GM21526 (cell line): ENCODE data around the gene JARID2.

ENCODE experiments used
- ATAC-seq: cut with Tn5 transposase; IDR thresholded peaks from one replicate; pipeline ENCODE4 v1.9.1; 2021; ENCODE audit warnings: moderate library complexity; ENCODE audit not compliant: unreplicated experiment, low FRiP score

Gene JARID2

DNA sequence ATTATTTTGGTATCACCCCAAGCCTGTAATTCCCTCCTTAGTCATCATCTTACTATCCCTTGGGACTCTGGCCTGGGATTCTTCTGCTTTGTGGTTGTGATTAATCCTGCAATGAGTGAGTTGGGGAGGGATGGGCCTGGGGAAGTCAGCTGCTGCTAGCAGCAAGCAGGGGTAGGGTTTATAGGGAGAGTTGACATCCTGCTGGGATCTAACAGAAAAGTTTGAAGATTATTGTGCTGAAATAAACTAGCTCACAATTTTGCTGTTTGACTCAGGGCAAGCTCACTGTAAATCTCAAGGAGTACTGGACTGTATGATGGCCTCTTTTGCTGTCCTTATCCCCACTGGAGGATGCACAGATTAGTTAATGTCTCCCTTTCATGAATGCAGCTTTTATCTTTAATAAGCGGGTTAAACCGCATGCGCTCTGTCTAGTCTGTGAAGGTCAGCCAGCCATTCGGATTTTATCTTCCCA is 83.4 kb downstream of the JARID2 start:
- no peak for ATAC-seq

- ATAC-seq, result no peak
These were observed 84.5 kb downstream of the JARID2 start for GRCh38 chr6:15330174-15330944.

DNA sequence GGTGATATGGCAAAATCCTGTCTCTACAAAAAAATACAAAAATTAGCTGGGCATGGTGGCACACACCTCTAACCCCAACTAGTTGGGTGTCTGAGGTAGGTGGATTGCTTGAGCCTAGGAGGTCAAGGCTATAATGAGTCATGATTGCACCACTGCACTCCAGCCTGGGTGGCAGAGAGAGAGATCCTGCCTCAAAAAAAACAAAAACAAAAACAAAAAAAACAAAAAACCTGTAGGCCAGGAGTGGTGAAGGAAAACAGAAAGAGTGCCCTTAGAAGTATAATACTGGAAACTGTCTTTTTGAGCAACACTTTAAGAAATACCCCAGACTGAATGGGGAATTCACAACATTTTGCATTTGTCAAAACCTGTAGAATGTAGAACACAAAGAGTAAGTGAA is 85.3 kb downstream of the JARID2 start:
- no peak for ATAC-seq

- ATAC-seq, result no peak
These were observed 85.9 kb downstream of the JARID2 start for GRCh38 chr6:15331629-15332251.

DNA sequence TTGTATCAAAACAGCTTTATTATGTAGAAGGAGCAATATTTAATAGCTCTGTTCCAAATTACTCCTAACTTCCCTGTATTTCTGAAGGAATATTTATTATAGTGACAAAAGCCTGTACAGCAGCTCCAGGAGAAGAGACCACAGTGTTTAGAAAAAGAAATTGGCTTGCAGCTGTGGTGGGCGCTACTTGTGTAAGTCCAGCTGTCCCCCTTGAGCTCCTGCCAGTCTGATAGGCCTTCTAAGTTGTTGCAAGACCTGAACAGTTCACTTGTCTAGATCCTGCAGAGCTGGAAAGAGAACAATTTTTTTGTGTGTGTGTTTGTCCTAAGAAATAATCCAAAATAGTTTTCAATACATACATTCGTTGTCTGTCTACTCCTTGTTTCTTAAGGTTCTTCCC is 86.6 kb downstream of the JARID2 start:
- no peak for ATAC-seq

- ATAC-seq, result no peak
These were observed 89.5 kb downstream of the JARID2 start for GRCh38 chr6:15335385-15335784.

DNA sequence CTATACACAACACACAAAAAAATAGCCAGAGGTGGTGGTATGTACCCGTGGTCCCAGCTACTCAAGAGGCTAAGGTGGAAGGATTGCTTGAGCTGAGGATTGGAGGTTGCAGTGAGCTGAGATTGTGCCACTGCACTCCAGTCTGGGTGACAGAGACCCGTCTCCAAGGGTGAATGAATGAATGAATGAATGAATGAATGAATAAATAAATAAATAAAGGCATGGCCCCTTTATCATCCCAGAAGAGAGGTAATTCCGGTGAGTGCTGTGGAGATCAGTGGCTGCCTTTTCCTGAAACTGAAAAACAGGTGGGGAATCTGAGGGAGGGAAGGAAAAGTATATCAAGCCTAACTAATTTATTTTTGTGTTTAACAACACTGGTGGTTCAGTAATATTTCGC is 90.0 kb downstream of the JARID2 start:
- ATAC-seq, result no peak

DNA sequence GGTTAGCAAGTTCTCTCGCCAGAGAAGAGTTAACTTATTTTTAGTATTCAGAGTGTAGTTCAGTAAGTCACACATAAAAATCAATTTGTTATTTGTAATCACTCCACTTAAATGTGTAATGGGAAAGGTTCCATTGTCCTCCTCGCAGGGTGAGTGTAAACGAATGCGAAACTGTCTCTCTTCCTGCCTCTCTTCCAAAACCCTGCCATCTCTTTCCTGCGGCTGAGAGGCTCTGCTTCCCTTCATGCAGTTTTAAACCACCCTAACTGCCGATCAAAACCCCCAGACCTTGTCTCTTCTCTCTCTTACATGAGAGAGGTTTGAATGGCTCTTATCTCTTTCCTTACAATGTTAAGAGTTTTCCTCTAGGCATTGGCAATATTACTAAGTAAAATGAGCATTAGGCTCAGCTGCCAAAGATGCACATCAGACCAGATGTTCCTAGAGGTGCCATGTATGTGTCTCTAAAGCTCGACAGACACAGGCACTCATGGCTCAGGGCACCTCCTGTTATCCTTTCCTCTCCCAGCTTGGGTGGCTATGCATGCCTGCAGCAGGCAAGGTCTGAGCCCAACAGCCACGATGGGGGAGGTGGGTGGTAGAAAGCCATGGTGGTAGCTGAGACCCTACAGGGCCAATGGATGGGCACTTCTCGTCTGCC is 91.2 kb downstream of the JARID2 start:
- no peak for ATAC-seq

DNA sequence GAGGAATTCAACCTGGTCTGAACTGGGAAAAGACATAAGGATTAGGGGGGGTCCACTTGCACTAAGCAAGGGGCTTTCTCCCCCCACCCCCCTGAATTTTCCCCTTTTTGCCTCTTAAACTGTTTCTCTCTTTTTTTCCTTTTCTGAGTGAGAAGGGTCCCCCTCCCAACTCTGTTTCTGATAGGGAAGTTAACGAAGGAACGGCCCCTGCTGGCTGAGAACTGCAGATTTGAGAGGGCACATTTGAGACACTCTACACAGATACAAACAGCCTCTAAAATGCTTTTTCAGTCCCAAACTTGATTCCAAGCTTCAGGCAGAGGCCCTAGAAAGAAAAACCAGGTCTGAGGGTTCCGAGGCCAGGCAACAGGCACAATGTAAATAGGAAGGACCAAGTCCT is 91.7 kb downstream of the JARID2 start:
- no peak for ATAC-seq

DNA sequence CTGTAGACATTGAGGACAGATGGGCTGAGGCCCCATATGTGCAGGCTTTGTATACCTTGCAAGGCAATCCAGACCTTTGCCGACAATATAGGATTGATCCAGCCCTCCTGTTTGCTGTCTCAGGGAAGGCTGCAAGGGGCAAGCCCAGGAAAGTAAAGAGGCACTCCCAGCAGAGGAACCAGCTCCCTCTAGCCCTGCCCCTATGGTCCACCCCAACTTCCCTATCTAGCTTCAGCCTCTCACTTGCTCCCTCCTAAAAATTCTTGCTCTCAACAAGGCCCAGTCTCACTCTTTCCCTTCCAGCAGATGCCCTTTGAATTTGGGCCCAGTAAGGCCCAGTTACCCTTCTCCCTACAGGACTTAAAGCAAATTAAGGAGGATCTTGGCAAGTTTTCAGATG is 92.6 kb downstream of the JARID2 start:
- no peak for ATAC-seq

DNA sequence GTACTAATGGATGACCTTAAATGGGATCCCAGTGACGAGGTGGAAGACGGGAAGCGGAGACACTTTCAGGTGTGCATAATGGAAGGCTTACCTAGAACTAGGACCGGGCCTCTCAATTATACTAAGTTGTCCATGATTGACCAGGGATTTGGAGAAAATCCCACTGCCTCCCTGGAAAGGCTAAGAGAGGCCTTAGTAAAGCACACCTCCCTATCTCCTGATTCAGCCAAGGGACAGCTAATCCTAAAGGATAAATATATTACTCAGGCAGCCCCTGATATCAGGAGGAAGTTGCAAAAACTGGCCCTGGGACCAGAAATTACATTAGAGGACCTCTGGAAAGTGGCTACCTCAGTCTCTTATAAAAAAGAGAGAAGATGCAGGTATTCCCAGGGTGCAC is 93.2 kb downstream of the JARID2 start:
- no peak for ATAC-seq

GRCh38 chr6:15340105-15340601 is 94.3 kb downstream of the JARID2 start:
- ATAC-seq, result no peak

DNA sequence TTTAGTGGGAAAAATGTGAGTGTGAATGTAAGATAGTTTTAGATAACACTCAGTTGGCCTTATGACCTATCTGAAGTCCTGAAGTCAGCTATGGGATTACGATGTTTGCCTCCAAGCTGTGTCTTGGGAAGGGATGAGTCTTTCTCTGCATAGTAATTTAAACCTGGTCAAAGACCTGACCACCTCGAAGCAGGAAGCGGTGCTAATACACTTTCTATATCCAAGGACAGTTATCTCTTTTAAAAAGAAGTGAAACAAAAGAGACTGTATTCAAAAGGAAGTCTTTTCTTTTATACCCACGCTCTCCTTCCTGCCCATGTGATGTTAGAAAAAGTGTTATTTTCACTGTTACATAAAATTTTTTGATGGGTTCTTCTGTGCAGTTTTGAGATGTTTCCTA is 94.9 kb downstream of the JARID2 start:
- ATAC-seq, result no peak

- no peak for ATAC-seq
These were observed 95.6 kb downstream of the JARID2 start for GRCh38 chr6:15341311-15342001.

- ATAC-seq, result no peak
These were observed 96.2 kb downstream of the JARID2 start for GRCh38 chr6:15342114-15342513.

DNA sequence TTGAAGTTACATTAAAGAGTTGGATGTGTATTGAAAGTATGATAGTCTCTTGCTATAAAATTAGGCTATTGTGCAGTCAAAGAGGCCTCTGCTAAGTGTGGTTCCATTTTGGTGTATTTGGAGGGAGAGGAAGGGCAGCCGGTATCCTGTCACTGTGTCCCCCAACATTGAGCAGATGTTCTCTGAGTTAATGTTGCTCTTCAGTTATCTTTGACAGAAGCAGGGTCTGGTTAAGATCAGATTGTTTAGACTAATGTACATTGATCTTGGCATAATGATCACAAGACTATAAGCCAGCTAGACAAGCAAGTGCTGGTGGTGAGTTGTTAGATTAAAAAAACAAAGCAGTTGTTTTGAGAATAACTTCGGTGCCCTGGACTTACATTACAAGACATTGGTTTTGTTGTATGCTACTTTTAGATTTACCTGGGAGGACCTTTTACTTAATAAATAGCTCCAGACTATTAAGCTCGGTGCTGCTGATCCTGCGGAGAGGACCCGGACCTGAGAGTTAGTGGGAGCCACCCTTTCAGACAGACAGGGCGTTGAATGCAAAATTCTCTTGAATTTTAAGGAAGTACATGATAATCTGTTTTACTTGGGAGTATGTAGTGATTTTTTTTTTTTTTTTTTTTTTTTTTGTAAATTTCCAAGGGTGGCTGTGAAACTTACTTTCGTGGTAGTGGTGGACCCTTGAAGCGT is 97.8 kb downstream of the JARID2 start:
- ATAC-seq, result no peak

- no peak for ATAC-seq
These were observed 98.3 kb downstream of the JARID2 start for GRCh38 chr6:15344192-15344519.

GRCh38 chr6:15344831-15345230 is 99.0 kb downstream of the JARID2 start:
- no peak for ATAC-seq

GRCh38 chr6:15346315-15346714 is 100.4 kb downstream of the JARID2 start:
- ATAC-seq, result no peak

- ATAC-seq, result no peak
These were observed 102.7 kb downstream of the JARID2 start for GRCh38 chr6:15348528-15348927.
